Thyroid gland (tissue), 4 donors: ENCODE measurements around the gene SH3BP4.

ENCODE experiments used
- POLR2A ChIP-seq, 2 donors: fragments of 450-650 bp; IDR thresholded peaks; one replicate each; pipeline ENCODE4 v1.6.1; 2017; ENCODE audit warnings: antibody characterized with exemption in 2 of 2, mild to moderate bottlenecking in 2 of 2, moderate library complexity in 1 of 2
- TF ChIP-seq, protein P1 (sequence below), 6 experiments: fragments of 200-600 bp in 3 of 6; fragments of 450-650 bp in 3 of 6; sonication (generic) in 3 of 6; IDR thresholded peaks; one replicate each; pipeline ENCODE4 v1.5.1; 2016 to 2019; ENCODE audit warnings: antibody characterized with exemption in 6 of 6, mild to moderate bottlenecking in 2 of 6, inconsistent platforms in 1 of 6, moderate library complexity in 1 of 6

DNA sequence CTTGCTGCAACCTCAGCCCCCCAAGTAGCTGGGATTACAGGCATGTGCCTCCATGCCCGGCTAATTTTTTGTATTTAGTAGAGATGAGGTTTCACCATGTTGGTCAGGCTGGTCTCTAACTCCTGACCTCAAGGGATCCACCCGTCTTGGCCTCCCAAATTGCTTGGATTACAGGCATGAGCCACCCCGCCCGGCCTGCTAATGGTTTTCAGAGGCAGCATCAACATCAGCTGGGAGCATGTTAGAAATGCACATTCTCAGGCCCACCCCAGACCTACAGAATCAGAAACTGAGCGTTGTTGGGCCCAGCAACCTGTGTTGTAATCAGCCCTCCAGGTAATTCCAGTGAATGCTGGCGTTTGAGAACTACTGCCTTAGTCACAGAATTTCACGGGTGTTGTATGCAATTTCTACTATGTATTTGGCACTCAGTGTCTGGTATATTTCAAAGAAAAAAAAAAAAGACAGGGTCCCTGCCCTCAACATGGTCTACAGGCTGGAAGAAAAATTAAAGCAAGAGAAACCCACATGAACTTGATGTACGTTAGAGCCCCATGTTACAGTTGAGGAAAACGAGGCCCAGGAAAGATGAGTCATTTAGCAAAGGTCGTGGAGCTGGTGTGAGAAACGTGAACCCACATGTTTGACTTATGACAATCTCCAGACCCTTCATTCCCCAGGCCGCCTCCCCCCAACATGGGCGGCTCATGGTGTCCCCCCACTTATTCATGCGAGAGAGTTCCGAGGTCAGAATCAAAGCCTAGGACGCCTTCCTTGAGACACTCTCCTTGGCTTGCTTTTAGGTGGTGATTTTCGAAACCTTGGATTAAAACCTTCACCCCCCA, 35.3 kb downstream of the SH3BP4 start:
- TF ChIP-seq POLR2A (IDR thresholded peaks at IDR 0.05) = no peak
- TF ChIP-seq, protein P1, sequence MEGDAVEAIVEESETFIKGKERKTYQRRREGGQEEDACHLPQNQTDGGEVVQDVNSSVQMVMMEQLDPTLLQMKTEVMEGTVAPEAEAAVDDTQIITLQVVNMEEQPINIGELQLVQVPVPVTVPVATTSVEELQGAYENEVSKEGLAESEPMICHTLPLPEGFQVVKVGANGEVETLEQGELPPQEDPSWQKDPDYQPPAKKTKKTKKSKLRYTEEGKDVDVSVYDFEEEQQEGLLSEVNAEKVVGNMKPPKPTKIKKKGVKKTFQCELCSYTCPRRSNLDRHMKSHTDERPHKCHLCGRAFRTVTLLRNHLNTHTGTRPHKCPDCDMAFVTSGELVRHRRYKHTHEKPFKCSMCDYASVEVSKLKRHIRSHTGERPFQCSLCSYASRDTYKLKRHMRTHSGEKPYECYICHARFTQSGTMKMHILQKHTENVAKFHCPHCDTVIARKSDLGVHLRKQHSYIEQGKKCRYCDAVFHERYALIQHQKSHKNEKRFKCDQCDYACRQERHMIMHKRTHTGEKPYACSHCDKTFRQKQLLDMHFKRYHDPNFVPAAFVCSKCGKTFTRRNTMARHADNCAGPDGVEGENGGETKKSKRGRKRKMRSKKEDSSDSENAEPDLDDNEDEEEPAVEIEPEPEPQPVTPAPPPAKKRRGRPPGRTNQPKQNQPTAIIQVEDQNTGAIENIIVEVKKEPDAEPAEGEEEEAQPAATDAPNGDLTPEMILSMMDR (IDR thresholded peaks at IDR 0.05) = no peak
